Amniotic stem cell (primary cell): ENCODE data around the gene SMPDL3B.
"Not testable (repeated sequence)": the region's sequence is repeated elsewhere in the genome, so short reads cannot be mapped to it uniquely, and the experiment has no call there.

Experiments used
- DNase-seq: peaks from one replicate; lab custom pipeline; 2025; lab: John Stamatoyannopoulos, UW

SMPDL3B gene

DNA sequence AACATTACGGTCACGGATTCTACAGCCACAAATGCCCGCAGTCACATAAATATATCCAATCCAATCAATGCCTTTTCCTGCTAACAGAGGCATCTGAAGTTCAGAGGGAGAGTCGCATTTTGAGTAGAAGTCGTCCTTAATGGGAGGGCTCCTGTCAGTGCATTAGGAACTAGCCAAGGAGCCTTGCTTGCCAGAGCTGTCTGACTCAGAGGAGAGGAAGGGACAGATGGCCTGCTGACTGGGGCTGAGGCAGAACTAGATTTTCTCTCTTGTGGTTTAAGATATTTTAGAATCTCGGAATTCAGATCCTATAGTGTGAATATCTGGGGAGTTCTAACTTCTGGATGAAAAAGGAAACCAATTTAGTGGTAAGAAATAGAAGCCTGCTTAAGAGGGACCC is 35.6 kb downstream of the SMPDL3B start:
- peak; percentile 50 for DNase-seq

GRCh38 chr1:27971674-27972073 is 36.9 kb downstream of the SMPDL3B start:
- no peak for DNase-seq

DNA sequence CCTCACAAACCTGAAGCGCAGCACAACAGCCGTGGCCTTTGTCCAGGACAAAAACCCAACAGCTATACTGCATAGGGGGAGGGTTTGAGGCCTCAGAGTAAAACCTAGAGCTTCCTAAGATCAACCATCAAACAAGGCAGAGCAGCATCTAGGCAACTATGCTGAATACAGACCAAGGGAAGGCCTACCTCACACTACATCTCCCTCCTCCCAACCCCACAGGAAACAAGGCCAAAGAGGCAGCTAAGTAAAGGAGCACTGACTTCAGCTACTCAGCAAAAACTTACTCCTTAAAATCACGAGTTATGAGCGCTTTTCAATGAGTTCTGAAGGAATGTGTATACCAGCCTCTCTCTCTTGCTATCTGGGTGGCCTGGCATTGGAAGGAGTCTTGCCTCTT is 37.3 kb downstream of the SMPDL3B start:
- no peak for DNase-seq

- no peak for DNase-seq
Measured at GRCh38 chr1:27973771-27974416, 39.1 kb downstream of the SMPDL3B start.

- no peak for DNase-seq
Measured at GRCh38 chr1:27974417-27974781, 39.6 kb downstream of the SMPDL3B start.

DNA sequence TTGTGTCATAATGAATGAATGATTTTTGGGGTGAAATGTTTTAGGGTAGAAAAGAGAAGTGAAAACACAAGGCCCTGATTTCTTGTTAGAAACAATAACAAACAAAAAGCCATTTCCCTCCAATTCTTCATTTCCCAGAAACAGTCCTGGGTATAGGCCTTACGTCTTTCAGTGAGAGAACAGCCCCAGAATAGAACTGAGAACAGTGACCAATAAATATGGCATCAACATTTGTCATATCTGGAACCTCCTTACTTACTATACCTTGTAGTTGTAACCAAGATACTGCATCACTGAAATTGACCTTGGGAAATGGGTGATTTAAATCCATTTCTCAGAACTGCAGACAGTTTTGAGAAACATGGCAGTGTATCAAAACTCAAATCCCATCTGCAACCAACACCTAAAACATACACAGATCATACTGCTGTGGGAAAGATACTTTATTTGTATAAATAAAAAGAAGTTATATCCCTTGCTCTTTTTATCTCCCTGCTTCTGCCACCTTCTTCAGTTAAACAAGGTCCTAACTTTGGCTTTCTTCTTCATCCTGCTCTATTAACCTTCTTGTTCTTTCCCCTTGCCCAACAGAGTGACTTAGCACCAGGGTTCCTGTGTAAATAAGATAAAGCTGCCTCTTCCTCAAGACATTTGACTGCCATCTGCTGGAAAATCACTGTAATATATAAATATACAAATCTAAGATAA is 44.5 kb downstream of the SMPDL3B start:
- DNase-seq: no peak

GRCh38 chr1:27979859-27980201 is 45.0 kb downstream of the SMPDL3B start:
- DNase-seq: no peak

DNA sequence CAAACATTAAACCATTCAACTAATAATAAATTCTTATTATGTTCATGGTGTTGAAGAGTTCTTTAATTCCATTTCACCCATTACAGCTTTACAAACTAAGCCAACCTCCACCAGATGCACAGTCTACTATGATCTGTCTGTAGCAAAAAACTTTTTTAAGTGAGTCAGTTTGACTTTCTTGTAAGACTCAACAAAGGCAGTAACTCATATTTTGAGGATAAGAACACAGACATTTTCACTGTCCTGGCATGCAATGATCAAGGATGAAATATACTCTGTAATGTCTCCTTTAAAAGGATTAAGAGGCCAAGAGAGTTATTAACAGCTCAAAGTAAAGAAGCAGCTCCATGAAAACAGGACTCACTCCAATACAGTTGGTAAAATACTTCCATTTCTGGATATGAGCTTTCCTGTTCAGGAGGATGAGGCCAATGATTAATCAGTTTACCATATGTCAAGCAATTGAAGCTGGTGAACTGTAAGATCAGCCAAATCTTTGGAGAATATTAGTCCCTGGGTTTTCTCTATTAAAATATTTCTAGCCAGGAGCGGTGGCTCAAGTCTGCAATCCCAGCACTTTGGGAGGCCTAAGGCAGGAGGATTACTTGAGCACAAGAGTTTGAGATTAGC is 45.5 kb downstream of the SMPDL3B start:
- DNase-seq: no peak

GRCh38 chr1:27981145-27981544 is 46.3 kb downstream of the SMPDL3B start:
- DNase-seq: no peak

DNA sequence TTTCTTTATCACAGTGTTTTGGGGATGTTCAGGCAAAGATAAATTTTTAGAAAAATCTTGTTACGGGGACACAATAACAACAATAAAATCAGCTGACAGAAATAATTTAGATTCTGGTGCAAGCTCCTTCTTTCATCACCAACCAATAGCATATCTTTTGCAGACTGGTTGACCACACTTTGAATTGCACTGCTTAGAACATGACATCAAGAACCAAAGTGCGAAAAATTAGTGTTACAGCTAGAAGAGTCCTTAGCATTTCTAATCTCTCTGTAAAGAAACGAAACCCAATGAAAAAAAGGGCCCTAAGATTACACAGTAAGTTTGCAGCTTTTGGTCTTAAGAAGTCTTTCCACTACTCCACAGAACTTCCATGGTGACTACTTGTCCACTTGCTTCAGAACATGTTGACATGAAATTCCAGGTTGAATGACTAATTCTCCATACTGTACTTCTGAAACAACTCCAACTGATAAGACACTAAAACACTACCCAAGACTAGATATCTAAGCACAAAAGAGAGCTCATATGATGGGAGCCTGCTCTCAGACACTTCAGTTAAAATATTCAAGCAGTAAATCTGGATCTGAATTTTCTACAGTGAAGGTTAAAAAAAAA is 56.2 kb downstream of the SMPDL3B start:
- no peak for DNase-seq

DNA sequence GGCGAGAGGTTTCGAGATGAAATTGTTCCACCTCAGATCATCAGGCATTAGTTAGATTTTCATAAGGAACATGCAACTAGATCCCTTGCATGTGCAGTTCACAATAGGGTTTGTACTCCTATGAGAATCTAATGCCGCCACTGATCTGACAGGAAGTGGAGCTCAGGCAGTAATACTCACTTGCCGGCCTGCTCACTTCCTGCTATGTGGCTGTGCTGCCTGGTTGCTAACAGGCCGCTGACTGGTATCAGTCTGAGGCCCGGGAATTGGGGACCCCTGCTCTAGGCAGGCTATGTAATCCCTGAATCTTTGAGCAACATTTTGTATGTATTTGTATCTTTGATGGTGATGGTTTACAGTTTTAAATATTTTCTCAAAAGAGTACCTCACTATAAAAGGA is 57.5 kb downstream of the SMPDL3B start:
- DNase-seq: no peak

GRCh38 chr1:27993241-27993640 is 58.4 kb downstream of the SMPDL3B start:
- DNase-seq: no peak

DNA sequence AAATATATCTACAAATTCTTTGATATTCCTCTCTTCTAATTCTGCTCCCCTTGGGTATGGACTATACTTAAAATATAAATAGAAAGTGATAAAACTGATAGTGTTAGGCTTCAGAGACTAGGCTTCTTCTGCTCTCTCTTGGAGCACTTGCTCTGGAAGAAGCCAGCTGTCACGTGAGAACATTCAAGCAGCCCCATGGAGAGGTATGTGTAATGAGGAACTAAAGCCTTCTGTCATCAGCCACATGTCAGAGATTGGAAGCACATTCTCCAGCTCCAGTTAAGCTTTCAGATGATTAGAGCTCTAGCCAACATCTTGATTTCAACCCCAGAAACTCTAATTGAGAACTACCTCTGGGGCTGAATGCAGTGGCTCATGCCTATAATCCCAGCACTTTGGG is 59.3 kb downstream of the SMPDL3B start:
- DNase-seq: no peak

- not testable (repeated sequence) for DNase-seq
Measured at GRCh38 chr1:27994526-27994925, 59.7 kb downstream of the SMPDL3B start.

GRCh38 chr1:27999055-27999454 is 64.3 kb downstream of the SMPDL3B start:
- DNase-seq: no peak

DNA sequence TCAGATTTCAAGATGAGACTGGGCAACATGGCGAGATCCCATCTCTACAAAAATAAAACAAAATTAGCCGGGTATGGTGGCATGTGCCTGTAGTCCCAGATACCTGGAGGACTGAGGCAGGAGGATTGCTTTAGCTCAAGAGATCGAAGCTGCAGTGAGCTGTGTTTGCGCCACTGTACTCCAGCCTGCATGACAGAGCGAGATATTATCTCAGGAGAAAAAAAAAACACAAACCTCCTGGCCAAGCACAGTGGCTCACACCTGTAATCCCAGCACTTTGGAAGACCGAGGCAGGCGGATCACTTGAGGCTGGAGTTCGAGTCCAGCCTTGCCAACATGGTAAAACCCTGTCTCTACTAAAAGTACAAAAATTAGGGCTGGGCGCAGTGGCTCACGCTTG is 67.8 kb downstream of the SMPDL3B start:
- no peak for DNase-seq

- DNase-seq: not testable (repeated sequence)
Measured at GRCh38 chr1:28003117-28003516, 68.3 kb downstream of the SMPDL3B start.
